HPDE6-E6E7 (cell line): ENCODE measurements around the gene GLCE.

Experiments
- DNase-seq: peaks from one replicate; pipeline ENCODE4 v3.0.0; 2011; ENCODE audit warnings: missing footprints; ENCODE audit errors: extremely low spot score

The GLCE gene

DNA sequence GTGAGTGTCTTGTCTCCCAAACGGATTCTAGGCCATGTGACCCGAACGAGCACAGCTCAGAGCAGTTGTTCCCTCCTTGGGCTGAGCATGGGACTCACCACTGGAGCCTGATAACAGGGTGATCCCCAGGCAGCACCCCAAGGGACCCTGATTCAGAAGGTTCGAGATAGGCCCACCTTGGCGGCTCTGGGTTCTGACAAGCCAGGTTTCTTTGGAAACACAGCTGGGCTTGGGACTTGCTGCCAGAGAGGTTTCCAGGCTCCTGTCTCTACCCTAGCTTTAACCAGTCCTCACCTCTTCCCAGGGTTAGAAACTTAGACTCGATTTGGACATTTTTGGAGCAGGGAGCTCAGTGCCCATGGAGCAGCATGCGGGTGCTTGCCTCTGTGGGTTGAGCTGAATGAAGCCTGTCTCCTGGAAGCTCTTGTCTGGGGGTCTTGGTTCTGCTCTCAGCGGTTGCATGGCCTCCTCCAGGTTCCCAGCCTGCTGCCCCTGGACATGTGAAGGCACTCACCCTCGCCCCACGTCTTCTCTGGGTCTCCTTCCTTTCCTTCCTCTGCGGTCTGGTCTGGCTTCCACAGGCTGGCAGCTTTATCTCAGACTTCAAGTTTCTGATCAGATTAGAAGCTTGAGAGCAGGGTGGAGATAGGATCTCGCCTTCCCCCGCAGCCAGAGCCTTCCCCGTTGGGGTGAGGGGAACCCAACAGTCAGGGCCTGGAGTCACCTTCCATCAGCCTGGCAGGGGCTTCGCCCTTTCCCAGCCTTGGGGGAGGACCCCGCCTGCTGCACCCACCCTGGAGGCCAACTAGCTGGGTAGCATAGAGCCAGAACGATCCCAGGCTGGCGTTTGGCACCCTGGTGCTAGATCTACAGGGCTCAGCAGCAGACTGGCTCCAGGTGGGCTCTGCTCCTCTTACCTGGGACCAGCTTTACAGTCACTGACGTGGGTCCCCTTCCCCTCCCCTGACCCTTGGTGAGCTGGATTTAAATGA lies 159.2 kb downstream of the GLCE start:
- DNase-seq, result no peak

DNA sequence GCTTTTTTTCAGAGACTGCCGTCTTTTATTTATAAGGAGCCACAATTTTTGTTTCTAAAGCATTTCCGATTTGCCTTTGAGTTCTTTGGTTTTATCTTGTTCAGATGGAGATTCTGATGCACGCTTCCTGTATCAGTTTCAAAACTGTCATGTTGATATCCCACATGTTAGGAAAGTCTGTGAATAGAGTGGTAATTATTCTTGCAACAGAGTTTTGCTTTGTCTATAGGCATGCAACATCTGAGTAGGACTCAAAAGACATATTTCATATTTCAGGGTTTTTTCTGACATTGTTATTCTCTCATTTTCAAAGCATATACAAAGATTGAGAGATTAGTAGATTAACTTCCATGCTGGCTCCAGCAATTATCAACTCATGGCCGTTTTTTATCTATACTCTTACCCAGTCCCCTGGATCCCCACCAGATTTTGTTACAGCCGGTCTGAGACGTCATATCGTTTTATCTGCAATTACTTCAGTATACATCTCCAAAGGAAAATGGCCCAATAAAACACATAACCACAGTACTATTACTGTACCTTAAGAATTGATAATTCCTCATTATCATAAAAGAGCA lies 160.6 kb downstream of the GLCE start:
- no peak for DNase-seq
